ENCODE data around the gene DISP2.
A peak's percentile ranks its signal among the peaks of the same experiment; 100 is the strongest.

The DISP2 gene

DNA sequence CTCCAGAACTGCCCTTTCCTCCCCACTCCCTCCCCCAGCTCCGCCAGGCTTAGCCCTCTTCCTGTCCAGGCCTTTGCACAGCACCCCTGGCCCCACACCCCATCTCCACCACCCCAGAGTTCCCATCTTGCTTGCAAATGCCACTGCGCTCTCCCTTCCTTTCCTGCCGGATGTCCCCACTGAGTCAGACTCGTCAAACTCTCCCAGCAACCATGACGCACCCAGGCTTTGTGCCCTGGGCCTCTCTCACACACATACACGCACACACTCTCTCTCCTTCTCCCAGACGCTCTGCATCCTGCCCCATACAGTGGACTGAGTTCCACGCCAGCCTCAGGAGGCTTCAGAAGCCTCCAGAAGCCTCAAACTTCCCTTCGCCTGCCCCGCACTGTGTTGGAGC, 14.5 kb upstream of the DISP2 start:
- no peak for DNase-seq

DNA sequence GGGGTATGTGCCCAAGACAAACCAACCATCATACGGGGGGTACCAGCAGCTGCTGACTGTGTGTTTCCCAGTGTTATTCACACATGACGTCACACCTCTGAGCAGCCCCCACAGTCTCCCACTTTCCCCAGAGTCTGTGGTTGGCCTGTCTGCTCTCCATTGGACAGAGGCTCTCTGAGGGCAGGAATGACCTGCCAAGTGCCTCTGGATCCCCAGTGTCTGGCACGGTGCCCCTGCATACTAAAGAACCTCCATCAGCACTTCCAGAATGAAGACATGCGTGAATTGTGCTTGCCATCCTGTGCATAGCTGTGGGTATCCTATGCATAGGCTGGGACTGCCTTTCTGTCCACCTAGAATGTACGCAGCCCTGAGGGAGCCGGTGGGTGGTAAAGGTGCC, 13.8 kb upstream of the DISP2 start:
- no peak for DNase-seq

DNA sequence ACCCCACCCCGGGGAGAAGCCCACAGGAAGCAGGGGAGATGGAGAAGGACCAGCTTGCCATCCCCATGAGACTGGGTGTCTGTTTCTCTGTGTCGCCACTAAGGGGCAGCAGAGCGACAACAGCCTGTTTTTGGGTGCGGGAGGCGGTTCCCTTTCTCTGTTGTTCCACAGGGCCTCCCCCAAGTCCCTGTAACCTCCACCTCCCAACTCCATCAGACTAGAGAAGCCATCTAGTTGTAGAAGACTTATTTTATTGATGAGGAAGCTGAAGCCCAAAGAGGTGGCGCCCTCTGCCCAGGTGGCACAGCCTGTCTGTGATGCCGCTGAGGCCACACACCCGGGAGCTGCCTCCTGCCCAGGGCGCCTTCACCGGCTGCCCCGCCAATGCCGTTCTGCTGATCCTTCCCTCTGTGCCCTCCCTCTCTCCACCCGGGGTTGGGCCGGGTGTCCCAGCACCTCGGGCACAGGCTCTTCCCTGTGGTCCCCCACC, 13.3 kb upstream of the DISP2 start:
- DNase-seq = peak; percentile 70

DNA sequence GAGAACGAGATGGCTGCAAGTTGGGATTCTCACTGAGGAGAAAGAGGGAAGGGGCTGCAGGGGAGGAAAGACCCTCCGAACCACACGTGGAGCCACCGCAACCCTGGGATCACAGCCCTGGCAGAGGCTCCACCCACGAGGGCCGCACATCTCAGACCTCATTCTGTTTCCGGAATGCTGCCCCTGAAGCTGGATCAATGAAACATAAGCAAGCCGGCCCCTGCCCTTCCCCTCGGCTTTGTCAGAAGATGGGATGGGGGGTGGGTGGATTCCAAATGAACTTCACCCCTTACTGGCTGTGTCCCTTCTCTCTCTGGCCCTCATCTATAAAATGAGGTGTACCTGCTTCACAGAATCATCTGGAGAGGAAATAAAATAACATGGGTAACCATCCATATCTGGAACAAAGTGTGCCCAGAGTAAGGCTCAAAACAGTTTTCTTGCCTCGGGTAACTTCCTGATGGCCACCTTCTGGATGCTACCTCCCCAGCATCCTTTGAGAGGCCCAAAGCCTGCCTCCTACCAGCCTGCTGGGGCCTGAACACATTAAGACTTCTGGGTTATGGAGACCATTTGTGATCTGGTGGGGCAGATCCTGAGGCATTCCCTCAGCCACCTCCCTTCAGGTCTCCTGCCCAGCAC, 12.7 kb upstream of the DISP2 start:
- no peak for DNase-seq

DNA sequence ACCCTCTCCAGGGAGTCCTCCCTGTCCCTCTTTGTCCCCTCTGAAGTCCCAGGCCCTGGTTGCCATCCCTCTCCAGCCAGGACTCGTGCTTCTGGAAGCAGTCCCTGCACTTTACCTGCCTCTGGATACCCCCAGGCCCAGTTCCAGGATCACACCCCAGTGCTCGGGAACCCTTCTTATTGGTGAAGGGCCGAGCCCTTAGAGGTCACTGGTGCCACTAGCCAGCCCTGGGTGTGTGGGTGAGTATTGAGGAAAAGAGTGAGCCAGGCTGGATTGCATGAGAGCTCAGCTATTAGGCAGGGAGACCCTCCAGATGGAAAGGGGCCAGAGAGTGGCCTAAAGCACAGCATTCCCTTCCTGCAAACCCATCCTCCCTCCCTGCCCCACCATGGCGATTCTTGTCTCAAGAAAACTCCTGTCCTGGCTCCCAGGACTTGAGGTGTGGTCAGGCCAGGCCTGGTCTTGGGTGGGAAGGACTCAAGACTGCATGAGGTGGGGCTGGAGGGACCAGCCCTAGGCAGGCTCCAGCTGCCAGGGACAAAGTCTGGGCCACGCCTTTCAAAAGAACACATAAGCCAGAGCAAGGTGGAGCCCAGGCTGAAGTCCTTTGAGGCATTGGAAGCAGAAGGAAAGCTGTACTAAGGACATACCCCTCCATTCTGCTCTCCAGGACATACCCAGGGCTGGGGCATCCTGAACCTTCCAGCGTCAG, 12.0 kb upstream of the DISP2 start:
- DNase-seq = no peak

DNA sequence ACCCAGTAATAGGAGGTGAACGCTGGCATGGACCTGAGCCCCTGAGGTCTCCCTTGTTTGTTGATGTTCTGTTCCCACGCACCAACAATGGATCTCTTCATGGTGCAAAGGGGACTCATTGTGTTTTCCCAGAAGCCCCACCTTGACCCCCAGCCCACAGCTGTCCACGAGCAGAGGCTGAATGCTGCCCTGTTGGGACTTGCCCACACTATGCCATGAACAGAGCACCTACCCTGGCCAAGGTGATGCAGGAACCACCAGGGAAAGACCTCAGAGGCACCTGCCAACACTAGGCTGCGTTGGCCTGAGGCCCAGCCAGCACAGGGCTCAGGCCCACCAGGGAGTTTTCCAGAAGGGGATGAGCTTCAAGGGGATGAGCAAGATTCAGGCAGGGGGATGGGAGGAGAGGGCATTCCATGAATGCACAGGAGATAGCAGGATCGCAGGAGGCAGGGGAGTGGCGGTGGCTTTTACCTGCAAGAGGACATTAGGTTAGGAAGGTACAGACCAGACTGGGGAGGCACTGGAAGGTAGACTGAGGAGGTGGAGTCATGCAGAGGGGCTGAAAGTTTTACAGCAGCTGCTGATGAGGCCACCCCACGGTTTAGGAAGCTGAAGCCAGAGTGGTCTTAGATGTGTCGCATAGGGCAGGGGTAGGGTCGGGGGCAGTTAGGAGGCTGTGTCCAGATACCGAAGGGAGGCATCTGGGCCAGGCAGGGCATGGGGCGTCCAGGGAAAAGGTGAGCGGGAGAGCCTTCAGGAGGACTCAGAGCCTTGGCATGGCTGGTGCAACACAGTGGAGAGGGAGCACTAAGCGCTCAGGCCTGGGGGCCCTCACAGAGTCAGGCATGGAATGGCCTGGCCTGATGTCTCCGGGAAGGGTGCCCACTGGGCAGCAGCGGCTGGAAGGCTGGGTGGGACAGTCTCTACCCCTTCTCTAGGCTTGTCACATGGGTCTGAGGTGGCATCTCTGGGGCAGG, 11.2 kb upstream of the DISP2 start:
- DNase-seq = no peak

DNA sequence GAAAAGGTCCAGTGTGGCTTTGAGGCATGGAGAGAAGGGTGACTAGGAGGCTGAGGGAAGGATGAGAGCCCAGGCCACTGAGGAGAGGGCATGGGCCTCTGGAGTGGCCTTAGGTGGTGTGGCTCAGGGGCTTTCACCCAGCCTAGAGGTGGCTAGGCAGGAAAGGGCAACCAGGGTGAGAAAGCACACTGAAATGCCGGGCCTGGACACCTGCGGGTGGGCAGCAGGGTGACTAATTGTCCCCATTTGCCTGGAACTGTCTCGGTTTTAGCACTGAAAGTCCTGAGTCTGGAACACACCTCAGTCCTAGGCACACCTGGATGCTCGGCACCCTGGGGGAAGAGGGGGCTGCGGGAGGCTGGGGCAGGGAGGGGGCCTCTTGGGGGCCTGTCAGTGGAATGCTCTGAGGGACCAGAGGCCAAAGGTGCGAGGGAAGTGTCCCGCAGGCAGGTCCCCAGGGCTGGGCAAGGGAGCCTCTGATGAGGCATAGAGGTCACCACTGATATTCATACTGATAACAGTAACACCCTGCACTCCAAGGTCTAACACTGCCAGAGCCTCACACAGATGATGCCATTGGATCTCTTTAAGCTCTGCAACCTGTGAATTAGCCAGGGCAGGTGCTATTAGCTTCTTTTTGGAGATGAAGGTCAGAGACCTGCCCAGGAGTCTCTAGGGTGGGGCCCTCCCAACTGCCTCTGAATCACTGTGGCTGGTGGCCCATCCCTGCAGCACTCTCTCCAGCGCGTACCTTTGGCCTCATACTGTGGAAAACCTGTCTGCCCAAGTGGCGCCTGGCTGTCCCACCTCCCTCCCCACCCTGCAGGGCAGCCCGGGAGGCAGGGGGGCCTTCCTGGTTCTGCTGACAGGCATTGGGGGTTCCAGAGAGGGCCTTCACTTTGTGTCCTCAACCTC, 10.2 kb upstream of the DISP2 start:
- no peak for DNase-seq

DNA sequence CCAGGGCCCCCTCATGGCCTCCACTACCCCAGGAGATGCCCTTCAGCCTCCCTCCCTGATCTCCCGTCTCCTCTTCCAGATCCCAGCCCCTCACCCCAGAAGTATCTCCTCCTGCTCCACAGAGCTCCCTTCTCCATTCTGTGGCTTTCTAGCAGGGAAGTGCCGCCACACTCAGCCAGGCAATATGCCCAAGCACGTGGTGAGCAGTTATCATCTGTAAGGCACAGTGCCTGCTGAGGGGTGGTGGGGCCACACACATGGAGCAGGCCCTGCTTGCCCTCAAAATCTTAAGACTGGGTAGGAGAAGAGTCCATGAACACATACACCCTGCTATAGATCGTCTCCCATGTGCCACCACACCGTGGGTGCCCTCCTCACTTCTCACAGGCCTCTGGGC, 9.5 kb upstream of the DISP2 start:
- DNase-seq = no peak

DNA sequence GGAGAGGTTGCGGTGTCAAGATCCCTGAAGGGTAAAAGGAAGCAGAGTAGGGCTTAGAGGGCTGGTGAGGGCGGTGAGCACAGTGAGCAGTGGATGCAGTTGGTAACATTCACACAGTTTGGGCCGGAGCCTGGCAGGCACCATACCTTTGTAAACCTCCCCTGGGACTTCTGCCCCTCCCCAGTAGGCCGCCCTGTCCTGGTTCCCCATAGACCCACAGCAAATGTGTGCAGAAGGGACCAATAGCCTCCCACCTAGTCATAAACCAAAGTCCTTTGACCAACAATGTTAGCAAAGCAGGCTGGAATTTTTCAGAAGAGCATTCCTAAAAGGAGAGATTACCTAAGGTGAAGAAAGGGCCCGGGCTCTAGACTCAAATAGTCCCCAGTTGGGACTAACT, 8.9 kb upstream of the DISP2 start:
- DNase-seq = no peak

DNA sequence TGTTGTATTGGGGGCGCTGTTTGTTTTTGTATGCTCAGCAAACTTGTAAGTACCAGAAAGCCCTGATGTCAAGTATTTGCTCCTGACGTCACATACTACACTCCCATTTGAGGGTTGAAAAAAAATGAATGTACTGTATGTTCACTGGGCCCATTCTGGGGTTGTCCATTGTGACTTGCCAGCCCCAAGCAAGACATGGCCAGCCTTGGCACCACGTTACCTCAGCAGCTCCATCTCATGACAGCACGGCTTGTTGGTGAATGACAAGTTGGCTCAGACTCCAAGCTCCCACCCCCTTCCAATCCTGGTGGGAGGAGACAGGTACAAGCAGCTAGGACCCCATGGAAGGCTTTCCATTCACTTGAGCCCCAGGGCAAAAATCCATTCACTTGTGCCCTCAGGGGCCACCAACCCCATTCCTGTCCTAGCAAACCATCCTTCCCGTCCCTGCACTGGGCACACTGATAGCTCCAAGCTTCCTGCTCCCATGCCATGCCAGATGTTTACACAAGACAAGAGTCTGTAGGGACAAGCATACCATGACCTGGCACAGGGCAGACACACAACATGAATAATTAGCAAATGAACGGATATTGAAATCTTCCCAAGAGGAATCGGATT, 5.6 kb upstream of the DISP2 start:
- no peak for DNase-seq

DNA sequence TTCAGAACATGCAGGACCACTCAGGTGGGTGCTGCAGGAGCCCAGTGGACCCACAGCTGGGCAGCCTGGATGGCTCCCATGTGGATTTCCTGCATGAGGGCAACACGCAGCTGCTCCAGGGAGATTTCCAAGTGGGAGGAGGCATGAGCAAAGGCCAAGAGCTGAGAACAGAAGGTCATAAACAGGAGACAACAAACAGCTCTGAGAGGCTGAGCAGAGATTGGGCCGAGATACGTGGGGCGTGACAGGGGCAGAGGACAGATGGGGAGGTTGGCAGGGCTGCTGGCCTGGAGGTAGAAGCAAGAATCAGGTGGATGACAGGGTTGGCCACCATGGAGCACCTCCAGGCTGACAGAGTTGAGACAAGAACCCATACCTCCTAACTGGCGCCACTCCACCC, 4.3 kb upstream of the DISP2 start:
- DNase-seq = no peak

DNA sequence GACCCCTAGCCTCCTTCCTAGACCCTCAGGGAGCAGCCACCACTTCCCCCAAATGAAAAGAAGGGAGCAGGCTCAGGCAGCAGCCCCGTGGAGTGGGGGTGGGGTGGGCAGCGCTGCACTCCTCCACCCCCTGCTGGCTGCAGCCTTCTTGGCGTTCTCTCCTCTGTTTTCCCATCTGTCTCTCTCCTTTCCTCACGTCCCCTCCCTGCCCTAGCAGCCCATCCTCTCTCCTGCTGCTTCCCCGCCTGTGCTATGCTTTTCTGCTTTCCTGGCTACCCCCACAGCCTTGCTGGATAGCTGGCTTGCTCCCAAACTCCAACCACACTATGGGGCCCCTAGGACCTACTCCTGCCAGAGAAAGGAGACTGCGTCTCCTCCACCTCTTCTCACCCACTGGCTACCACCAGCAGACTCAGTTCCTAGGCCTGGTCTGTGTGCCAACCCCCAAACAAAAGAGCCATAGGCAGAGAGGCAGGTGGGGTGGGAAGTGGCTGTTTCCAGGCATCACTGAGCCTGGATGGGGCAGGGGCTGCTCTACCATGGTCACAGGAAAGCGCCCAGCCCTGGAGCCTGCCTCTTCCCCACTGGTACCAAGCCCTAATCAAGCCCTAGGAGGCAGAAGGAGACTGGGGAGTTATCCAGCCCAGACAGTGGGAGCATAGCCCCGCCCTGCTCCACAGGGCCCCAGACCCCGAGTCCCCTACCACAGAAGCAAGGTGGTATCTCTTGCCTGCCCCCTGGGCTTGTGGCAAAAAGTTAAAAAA, 3.4 kb upstream of the DISP2 start:
- DNase-seq = no peak

DNA sequence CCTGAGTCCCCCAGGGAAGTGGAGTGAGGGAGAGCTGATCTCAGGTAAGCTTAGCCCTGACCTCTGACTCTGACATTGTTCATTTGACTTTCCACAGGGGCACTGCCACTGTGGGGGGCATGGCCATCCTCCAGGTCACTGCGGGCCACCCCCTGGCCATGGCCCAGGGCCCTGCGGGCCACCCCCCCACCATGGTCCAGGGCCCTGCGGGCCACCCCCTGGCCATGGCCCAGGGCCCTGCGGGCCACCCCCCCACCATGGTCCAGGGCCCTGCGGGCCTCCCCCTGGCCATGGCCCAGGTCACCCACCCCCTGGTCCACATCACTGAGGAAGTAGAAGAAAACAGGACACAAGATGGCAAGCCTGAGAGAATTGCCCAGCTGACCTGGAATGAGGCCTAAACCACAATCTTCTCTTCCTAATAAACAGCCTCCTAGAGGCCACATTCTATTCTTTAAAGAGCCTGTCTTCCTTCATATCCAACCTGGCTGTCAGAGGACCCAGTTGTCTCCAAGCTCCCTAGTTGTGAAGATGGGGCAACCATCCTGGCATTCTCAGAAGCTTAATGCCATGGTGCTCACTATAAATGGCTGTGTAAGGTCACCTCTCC, 1.9 kb upstream of the DISP2 start:
- no peak for DNase-seq

DNA sequence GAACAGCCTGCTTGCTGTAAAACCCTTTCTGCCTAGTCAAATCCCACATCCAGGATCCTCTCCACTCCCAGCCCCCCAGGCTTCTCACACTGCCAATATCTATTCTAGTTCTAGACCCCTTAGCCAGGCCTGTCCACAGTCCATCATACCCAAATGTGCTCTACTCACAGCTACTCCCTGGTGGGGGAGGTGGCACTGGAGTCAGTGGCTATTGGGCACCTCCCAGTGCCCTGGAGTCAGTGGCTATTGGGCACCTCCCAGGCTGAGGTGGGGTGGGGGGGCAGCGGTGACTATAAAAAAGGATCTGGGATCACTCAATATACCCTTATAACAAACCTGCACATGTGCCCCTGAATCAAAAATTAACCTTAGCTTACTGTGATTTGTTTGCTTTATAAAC, 773 bp upstream of the DISP2 start:
- no peak for DNase-seq

DNA sequence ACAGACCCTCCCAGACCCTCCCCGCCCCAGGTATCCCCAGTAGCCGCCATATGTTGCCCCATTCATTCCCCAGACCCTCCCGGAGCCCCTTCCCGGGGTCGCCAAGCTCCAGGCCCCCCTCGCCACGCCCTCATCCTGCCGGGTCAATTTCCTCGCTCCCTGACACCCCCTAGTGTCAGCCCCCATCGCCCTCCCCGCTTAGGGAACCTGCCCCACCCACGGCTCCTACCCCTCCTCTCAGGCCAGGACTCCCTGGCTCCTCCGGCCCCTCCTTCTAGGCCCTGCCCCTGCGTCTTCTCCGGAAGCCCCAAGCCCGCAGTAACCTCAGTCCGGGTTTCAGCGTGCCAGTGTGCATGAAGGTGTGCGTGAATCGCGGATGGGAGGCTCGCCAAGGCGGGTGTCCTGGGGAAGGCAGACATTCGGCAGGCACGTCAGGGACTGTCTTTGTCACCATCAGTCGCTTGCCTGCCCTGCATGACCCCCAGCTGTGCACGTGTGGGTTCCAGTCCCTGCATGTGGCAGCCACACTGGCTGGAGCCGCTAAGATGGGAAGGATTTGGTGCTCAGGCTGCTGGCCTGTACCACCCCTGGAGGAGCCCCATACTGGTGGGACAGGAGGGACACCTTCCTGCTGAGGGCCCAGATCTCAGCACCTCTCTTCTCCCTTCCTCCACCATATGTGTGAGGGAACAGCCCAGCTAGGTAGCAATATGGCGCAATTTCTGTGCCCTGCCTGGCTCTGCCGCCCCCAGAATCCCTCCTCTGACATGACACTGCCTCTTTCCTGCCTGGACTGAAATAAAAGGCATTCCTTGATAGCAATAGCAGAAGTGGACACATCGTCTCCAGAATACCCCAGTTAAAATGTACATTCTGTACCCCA, 693 bp downstream of the DISP2 start:
- peak; percentile 33 for DNase-seq

DNA sequence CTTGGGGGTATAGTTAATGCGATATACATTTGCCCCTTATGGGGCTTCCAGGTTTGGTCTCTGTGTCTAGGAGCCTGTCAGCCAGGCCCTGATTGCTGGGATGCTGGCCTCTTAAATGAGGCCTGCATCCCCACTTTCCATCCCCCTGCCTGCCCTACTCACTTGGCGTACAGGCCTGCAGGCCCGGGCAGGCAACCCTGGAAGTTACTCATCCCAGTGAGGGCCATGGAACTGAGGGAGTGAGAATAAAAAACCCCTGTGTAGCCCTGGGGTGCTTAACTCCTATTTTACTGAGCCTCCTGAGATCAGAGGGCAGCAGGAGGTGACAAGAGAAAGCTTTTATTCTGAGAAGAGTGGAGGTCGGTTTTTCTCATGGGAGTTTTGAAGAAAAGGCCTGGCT, 2.0 kb downstream of the DISP2 start:
- no peak for DNase-seq

DNA sequence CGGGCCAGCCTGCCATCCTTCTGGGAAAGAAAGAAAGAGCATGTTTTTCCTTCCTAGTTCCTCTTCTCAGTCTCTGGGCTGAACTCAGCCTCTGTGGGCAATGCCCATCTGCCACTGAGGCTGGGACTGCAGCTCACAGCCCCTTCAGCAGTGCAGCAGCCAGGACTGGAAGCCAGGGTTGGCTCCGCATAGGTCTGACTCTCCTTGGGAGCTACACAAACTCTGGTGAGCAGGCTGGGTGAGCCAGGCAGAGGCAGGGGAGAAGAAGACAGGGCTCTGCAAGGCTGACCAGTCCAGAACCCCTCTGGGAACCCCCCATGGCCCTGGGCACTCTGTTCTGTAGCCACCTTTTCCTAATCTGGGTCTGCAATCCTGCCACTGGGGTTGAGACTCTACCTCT, 3.6 kb downstream of the DISP2 start:
- no peak for DNase-seq

DNA sequence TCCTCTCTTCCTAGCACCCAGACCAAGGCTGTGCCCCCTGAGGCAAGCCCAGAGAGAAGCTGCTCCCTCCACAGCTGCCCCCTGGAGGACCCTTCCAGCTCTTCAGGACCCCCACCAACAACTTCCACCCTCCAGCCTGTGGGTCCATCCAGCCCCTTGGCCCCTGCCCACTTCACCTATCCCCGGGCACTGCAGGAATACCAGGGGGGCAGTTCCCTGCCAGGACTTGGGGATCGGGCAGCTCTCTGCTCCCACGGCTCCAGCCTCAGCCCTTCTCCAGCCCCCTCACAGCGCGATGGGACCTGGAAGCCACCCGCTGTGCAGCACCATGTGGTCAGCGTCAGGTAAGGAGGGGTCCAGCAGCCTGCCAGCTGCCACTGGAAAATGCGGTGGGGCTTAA, 5.6 kb downstream of the DISP2 start:
- no peak for DNase-seq

DNA sequence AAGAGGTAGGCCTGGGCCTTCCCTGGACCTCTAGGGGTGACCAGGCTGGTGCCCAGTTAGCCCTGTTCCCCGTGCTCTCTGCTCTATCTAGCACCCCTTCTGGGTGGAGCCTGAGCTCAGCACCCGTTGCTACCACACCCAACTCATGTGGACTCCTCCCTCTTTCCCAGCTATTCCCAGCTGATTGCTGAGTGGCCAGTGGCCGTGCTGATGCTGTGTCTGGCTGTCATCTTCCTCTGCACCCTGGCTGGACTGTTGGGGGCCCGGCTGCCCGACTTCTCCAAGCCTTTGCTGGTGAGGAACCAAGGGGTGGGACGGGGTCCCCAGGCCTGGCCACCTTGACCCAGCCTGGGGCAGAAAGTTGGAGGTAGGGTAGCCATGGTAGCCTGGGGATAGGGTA, 6.2 kb downstream of the DISP2 start:
- DNase-seq = no peak

DNA sequence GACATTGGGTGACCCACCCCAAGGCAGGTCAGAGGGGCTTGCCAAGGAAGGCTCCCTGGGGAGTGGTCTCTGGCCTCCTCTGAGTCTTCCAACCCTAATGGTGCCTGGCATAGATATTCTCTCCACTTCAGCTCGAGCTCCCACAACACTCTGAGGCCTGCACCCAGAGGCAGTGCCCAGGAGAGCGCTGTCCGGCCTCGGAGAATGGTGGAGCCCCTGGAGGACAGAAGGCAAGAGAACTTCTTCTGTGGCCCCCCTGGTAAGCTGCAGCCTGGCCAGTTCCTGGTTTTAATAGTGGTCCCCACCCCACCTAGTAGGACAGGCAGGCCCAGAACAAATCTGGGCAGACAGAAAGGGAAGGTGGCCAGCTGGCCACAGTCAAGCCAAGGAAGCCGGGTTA, 7.0 kb downstream of the DISP2 start:
- DNase-seq = no peak
